Smooth muscle cell of the brain vasculature (primary cell): Measurements from ENCODE around the gene PALLD.

ENCODE experiments used
- DNase-seq: peaks from one replicate; pipeline ENCODE4 v3.0.0-alpha.2; 2012; ENCODE audit warnings: low read depth, low spot score

The PALLD gene

GRCh38 chr4:168588916-168589531 lies 92.2 kb downstream of the PALLD start:
- DNase-seq: no peak

GRCh38 chr4:168592676-168593075 lies 95.8 kb downstream of the PALLD start:
- DNase-seq: no peak

- no peak for DNase-seq
Measured at GRCh38 chr4:168593399-168593798, 96.5 kb downstream of the PALLD start.

DNA sequence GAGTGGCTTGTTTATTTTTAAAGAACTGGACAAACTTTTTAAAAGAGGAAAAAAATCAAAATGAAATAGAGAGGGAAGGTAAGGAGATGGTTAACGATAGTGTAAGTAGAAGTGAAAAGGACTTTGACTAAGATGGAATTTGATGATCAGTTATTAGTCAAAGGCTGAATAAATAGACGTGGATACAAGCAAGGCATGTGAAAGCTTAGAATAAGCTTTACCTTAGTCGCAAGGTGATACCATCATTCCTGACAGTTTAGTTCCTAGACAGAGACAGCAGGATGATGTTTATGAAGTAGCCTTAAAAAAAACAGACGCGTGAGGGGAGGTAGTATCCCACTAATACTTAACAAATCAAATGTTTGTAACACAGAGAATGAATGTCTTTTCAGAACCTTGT lies 97.3 kb downstream of the PALLD start:
- no peak for DNase-seq

- DNase-seq: no peak
Measured at GRCh38 chr4:168598191-168598590, 101.3 kb downstream of the PALLD start.

- DNase-seq: no peak
Measured at GRCh38 chr4:168600796-168601583, 104.1 kb downstream of the PALLD start.

DNA sequence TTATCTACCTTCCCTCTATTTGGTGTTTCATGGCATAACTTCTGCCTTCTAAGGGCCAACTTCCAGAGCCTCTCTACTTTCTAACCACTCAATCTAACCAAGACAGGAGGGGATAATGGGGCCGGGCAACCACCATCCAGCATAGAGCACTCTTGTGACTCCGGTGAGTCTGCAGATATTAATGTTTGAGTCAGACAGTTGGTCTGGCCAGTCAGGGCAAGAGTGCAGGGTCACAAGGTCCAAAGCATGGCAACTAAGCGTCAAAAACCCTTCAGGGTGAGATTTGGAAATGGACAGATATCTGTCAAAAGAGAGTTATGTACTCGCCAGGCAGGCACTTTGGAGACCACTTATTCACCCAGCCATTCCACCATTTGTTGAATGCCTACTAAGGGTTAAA lies 105.0 kb downstream of the PALLD start:
- no peak for DNase-seq

DNA sequence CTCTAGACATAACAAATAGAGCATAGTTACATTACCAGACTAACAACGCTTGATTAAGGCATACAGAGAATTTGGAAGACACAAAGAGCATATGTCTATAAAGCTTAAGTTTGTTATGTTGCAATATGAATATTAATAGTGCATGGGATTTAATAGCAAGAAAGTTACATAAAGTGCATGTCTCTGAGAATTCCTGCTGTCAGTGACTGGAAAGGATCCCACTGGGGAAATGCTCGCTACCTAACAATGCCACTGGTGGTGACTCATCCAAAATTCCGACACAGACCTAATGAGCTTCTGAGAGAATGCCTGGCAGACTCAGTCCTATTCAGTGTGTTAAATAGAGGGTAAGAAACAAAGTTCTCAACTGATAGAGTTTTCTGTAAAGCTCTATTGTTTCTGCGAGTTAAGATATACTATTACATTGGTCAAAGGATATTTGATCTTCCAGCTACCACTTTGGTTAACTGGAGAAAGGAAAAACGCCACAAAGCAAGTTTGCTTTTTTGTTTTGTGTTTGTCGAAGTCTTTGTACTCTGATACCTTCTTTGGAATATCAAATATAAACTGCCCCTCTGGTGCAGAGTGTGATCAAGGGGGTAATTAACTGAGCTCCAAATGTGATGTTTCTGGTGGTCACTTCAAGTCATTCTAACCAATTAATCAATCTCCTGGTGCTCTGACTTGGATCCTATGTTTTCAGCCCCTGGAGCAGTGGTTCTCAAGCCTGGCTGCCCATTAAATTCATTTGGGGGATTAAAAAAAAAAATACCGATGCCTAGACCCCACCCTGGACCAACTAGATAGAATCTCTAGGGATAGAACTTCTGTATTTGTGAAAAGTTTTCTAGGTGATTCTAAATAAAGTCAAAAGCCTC lies 107.9 kb downstream of the PALLD start:
- no peak for DNase-seq

DNA sequence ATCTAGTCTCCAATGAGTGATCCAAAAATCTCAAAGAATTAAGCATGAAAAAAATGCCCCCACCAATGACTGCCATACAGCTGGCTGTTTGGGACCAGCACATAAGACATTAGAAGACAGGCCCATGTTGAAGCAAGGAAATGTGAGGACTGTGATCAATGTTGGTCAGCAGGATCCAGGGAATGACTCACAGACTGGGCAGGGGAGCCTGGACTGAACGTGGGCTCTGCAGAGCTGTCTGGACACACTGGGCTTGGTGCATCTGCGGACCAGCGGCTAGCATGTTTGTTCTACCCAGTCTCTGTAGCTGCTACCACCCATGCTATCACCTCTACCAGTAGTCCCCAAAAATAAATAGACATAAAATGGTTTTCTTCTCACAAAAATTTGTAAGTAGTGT lies 108.6 kb downstream of the PALLD start:
- DNase-seq: no peak

DNA sequence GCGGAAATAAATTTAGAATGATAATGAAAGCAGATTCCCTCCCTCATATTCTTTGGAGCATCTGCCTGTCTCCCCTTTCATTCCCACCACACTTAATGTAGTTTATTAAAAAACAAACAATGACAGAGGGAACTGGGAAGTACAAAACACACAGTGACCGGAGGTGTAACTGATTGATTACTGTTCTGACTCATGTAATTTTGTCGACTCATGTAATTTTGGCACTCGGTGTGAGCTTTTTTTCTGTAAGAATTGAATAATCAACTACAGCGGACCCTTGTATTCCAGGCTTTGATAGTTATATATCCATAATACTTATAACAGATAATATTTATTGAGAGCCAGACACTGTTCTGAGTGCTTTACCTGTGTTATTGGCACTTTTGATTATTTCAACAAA lies 110.4 kb downstream of the PALLD start:
- no peak for DNase-seq

DNA sequence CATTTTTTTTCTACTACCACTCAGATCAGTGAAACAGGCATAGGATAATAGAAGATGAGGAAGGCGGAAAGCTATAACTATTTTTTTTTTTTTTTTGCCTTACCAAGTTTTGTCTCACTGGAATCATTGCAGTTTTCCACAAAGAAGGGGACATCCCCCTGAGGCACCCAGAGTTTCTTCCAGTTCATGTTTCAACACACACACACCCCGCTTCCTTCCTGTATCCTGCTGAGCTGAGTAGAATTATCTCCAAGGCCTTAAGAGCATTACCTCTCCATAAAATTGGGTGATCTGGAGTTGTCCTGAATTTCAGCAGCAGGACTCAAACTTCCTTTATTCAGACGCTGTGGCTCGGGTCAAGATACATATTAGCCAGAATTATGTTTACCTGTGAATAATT lies 111.9 kb downstream of the PALLD start:
- DNase-seq: no peak

GRCh38 chr4:168609369-168609768 lies 112.5 kb downstream of the PALLD start:
- no peak for DNase-seq

DNA sequence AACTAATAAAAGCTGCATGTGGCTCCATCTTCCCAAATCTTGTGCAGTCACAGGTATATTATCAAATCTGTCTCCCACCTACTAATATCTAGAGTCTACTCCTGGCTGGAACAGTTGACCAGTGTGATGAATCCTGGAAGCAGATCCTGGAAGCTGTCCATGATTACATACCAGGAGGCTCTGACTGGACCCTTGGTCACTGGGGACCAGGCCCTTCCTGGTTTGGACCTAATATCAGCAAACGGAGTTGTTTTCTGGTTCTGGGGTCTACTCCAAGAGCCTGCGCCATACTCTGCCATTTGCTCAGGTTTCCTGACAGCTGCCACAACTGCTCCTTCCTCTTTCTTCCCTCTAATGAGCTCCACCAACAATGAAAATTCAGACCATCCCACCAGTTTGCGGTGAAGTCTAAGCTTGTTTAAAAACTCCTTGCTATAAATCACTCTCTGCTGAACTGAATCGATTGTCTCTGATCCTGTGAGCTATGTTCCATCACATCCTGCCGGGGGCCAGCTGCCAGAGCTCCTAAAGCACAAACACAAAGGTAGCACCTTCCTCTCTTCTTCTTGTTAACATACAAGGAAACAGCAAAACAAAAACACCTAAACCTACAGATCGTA lies 114.2 kb downstream of the PALLD start:
- no peak for DNase-seq

- DNase-seq: no peak
Measured at GRCh38 chr4:168612450-168613135, 115.7 kb downstream of the PALLD start.

DNA sequence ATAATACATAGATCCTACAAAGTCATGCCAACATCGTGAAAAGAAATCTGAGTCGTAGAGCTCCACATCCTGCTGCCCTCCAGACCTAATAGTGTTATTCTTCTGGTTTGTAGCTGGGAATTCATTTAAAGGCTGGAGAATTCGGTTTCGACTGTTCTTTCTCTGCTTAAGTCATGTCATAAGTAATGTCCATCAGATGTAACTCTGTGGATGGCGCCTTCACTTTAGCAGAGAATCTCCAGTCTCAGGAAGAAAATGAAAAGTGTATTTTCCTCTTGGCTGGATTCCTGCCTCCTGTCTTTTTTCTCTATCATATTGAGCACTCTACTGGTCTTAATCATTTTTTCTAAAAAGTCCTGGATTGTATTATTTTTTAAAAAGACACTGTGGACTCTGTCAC lies 117.0 kb downstream of the PALLD start:
- DNase-seq: no peak

DNA sequence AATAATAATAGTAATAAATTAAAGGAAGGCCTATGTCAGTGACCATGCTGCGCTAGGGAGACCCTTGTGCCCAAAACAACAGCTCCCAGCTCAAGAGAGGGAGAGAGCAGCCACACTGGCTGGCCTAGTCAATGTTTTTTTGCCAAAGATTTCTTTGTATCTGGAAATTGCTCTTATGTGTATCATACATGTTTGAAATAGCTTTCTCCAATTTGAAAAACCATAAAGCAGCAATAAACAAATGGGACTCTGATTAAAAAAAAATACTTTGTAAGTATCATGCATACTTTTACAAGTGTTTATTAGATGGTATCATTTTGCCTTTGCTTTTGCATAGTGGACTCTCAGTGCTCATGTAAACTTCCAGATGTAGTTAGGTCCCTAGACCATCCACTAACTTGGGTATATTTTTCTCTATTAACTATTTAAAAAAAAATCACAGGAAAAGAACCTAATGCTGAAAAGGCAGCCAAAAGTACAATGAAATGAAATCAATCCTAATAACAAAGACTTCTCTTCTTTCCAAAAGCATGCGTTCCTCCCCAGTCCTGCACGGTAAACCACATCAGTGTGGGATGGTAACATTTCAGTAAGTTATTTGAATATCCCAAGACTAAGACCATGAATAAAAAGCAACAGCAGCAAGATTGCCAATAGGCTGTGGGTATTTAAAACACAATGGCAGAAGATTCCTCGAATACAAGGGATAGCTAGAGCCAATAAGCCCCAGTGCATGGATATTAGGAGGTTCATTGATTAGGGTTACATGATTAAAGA lies 117.6 kb downstream of the PALLD start:
- DNase-seq: no peak

DNA sequence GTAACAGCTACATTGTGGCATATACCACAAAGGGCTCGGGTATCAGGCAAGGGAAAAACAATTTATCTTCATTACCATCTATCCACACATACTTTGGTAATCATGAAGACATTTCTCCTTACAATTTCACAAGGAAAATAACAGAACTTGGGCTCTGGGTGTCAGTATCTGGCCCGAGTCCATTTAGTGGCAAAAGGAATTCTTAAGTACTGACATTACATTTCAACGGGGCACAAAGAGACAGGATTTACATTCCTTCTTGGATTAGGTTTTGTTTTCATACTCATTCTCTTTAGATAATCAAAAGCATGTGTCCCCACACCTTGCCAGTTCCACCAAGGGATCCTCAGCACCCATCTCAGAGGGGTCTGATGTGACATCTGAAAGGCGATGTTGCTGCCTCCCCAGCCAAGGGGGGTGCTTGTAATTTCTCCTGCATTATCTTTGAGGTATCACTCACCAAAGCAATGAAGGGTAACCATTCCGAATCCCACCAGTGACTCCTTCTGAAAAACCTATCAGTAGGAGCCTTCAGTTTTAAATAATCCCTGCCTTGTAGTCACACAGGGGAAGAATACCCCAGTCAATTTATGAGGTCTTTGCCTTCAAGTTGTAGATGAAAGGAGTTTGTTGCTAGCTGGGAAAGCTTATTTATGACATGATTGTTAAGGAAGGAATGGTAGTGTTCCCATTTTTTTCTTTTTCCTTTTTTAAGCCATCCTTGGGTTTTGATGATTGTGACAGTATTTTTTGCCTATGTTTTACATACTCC lies 118.6 kb downstream of the PALLD start:
- no peak for DNase-seq

- DNase-seq: no peak
Measured at GRCh38 chr4:168618577-168619265, 121.9 kb downstream of the PALLD start.

DNA sequence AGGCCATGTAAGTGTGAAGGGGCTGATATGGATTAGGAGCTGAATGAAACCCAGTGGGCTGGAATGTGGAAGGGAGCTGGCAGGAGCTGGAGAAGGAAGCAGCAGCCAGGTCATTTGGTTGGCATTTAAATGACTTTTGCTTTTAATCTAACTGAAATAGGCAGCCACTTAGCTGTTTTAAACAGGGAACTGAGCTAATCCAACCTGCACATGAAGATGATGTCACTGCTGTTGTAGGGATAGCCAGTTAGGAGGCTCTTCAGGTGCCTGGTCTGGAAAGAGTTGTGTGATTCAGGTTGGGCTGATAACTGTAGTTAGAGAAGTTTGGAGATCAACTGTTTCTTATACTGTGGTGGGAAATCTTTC lies 122.4 kb downstream of the PALLD start:
- DNase-seq: no peak
